WI38 (cell line): ENCODE measurements around the gene CDK15.

Experiments
- H3K4me3 ChIP-seq: 2 replicates; pipeline ENCODE4 v1.5.1; 2011; ENCODE audit warnings: low read depth, mild to moderate bottlenecking, control low read depth, low read length
- CTCF ChIP-seq: IDR thresholded peaks from 2 replicates; pipeline ENCODE4 v1.5.1; 2012; ENCODE audit warnings: low read depth, mild to moderate bottlenecking, control low read depth, low read length

The CDK15 gene

DNA sequence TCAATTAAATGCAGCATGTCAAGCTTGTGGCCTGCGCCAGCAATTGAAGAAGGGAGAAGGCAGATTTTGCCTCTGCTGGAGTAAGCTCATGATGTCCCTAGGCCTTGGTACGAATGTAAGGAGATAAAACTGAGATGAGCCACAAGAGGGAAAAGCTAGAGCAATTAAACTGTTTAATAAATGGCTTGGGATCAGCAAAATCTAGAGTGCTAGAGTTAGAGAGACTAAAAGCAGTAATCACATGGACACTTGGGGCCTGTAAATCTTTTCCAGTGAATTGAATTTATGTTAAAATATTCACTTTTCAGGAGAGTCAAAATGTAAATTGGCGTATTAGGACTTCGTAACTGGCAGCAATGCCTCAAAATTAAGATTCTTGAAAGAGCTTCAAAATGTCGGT is 86.2 kb downstream of the CDK15 start:
- no peak overlapping the region for H3K4me3 ChIP-seq
- no peak for TF ChIP-seq CTCF

GRCh38 chr2:201900362-201900761 is 94.0 kb downstream of the CDK15 start:
- TF ChIP-seq CTCF: no peak
- H3K4me3 ChIP-seq: no peak overlapping the region

DNA sequence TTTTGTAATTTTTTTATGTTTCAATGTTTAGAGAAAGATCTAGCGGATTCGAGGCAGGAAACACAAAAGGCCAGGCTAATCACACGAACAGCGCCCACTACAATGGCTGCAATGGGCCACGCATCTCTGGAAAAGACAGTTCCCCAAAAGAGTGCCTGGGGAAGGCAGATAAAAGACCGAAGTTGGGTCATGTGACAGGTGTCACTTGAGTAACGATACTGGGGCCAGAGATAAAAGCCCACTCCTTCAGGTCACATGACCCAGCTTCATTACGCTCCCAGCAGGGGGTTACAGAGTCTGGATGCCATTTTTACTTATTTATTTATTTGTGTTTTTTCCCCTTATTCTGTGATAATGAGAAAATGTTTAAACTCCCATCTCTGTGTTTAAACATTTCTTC is 95.4 kb downstream of the CDK15 start:
- no peak overlapping the region for H3K4me3 ChIP-seq
- TF ChIP-seq CTCF: no peak

GRCh38 chr2:201904538-201905420 is 98.4 kb downstream of the CDK15 start:
- no peak overlapping the region for H3K4me3 ChIP-seq
- TF ChIP-seq CTCF: no peak

GRCh38 chr2:201906777-201907562 is 100.6 kb downstream of the CDK15 start:
- H3K4me3 ChIP-seq: no peak overlapping the region
- no peak for TF ChIP-seq CTCF

GRCh38 chr2:201907563-201907881 is 101.2 kb downstream of the CDK15 start:
- no peak for TF ChIP-seq CTCF
- no peak overlapping the region for H3K4me3 ChIP-seq

- TF ChIP-seq CTCF: no peak
- no peak overlapping the region for H3K4me3 ChIP-seq
These were observed 102.6 kb downstream of the CDK15 start for GRCh38 chr2:201908901-201909300.
